Effector CD4-positive, alpha-beta T cell (primary cell): Measurements from ENCODE around the gene TUBB4B.
"Not testable (repeated sequence)": the region's sequence is repeated elsewhere in the genome, so short reads cannot be mapped to it uniquely, and the experiment has no call there.

Experiments
- DNase-seq: peaks from one replicate; pipeline ENCODE4 v3.0.0-alpha.2; 2020

TUBB4B gene

DNA sequence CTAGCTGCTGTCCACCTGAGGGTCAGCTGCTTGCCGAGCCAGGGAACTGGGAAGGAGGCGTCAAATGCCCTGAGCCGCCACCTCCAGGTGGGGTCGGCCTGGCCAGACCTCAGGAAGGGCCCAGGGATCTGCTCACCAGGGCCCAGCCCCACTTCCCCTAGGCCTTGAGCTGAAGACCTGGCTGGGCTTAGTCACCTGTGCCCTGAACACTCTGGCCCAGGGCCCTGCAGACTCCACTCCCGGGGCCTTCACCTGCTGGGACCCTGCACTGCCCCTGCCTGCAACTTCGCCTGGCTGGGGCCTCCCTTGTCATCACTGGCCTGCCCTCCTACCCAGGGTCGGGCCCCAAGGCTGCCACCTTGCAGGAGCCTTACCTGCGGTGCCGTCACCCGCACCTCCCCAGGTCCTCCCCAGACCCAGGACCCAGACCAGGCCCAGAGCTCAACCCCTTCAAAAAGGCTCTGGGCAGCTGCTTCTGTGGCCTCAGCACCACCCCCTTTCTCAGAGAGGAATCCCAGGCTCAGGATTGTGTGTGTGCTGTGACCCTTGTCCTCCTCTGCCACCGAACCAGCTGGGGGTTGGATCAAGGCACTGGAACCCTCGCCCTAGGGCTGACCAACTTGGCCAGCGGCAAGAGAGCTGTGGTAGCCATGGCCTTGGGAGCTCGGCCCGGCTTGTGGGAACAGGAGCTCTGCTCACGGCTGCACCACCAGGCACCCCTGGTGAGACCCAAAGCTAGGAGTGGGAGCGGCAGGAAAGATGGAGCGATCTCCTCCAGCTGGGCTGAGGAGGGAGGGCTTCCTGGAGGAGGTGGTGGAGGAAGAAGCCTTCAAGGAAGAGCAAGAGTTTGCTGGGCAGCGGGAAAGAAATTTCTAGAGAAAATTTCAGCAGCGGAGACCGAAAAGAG lies 12.9 kb downstream of the TUBB4B start:
- DNase-seq = no peak

GRCh38 chr9:137254624-137255447 lies 13.7 kb downstream of the TUBB4B start, which contains the start of gene NELFB:
NELFB (plus strand) TSS chr9:137255327.
- DNase-seq = peak; percentile 95

DNA sequence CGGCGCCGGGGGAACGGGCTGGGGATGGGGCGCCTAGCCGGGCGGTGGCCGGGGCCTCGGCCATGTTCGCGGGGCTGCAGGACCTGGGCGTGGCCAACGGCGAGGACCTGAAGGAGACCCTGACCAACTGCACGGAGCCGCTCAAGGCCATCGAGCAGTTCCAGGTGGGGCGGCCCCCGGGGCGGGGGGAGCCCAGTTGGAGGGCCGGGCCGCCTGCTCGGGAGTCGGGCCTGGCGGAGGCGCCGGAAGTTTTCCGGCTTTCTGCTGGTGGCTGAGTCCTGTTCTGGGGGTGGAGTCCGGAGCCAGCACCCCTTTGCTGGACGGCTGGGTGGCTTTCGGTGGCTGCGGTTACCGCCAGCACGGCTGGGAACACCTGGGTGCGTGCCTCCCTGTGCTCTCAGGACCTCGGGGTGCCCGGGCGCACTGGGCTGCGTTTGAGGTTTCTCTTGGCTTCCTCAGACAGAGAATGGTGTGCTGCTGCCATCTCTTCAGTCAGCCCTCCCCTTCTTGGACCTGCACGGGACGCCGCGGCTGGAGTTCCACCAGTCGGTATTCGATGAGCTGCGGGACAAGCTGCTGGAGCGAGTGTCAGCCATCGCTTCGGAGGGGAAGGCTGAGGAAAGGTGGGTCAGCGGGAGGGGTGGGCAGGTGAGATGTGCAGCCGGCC lies 14.5 kb downstream of the TUBB4B start:
- DNase-seq = no peak

DNA sequence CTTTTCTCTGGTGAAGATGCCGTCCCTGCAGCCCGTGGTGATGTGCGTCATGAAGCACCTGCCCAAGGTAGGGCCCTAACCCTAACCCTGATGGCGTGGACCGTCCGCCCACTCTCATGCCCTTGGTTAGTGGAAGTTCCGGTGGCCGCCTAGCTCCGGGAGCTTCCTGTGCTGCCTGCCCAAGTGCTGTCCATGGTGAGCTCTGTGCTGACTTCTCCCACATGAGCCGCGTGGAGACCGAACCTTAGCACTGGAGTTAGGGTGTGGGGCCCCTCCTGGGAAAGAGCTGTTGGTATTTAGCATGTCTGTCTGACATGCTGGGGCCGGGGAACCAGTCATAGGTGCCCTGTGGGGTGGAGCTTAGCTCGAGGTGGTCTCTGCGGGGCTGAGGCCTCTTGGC lies 15.3 kb downstream of the TUBB4B start:
- no peak for DNase-seq

DNA sequence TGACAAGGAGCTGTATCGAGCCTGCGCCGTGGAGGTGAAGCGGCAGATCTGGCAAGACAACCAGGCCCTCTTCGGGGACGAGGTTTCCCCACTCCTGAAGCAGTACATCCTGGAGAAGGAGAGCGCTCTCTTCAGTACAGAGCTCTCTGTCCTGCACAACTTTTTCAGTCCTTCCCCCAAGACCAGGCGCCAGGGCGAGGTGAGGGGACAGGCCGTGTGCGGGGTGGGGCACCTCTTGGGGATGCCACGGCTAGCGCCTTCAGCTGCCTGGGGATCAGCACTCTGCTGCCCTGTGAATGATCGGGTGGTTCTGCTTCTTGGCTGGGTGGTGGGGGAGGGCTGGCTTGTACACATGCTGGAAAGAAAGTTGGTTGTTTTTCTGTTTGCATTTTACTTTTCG lies 15.8 kb downstream of the TUBB4B start:
- DNase-seq = no peak

DNA sequence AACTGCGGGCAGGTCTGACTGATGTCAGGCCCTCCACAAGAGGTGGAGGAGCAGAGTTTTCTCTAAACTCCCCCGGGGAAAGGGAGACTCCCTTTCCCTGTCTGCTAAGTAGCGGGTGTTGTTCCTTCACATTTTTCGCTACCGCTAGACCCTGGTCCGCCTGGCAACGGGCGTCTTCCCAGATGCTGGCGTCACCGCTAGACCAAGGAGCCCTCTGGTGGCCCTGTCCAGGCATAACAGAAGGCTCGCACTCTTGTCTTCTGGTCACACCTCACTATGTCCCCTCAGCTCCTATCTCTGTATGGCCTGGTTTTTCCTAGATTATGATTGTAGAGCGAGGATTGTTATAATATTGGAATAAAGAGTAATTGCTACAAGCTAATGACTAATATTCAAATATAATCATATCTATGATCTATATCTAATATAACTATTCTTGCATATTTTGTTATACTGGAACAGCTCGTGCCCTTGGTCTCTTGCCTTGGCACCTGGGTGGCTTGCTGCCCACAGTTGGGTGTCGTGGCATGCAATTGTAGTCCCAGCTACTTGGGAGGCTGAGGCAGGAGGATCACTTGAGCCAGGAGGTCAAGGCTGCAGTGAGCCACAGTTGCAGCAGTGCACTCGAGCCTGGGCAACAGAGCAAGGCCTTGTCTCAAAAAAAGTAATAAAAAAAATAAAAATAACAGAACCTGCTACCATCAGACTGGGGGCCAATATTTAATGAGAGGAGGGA lies 21.3 kb downstream of the TUBB4B start:
- DNase-seq = not testable (repeated sequence)

DNA sequence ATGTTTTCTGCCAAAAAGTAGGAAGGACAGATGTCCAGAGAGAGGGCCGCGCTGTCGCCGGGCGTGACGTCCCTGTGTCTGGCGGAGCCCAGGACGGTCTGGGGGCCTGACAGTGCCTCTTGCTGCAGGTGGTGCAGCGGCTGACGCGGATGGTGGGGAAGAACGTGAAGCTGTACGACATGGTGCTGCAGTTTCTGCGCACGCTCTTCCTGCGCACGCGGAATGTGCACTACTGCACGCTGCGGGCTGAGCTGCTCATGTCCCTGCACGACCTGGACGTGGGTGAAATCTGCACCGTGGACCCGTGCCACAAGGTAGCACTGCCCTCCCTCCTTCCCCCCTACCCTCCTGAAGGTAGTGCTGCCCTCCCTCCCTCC lies 21.8 kb downstream of the TUBB4B start:
- no peak for DNase-seq

- no peak for DNase-seq
Measured at GRCh38 chr9:137263506-137263905, 22.4 kb downstream of the TUBB4B start.

DNA sequence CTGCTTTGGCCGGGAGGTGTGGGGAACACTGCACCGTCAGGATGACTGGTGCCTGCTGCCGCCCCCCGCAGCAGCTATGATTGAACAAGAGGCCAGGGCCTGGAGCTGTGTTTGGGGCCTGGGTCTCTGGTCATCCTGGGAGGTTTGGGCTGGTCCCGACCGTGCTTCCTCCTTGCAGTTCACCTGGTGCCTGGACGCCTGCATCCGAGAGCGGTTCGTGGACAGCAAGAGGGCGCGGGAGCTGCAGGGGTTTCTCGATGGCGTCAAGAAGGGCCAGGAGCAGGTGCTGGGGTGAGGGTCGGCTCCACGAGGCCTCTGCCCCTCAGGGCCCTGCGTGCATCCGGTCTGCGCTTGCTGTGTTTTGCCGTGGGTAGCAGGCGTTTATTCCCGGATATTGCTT lies 23.0 kb downstream of the TUBB4B start:
- no peak for DNase-seq

DNA sequence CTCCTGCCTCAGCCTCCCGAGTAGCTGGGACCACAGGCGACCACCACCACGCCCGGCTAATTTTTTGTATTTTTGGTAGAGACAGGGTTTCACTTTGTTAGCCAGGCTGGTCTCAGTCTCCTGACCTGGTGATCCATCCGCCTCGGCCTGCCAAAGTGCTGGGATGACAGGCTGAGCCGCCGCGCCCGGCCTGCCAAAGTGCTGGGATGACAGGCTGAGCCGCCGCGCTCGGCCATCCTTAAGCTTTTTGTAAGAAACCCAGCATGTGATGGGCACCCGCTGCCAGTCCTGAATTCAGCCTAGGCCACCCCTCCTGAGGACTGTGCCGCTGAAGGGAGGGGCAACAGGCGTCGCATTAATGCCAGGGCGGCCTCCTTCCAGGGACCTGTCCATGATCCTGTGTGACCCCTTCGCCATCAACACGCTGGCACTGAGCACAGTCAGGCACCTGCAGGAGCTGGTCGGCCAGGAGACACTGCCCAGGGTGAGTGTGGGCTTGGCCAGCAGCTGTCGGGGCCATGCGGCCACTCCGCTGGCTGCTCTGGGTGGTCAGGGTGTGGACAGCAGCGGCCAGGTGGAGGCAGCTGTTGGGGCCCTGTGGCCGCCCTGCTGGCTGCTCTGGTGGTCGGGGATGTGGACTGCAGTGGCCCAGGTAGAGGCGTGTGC lies 24.5 kb downstream of the TUBB4B start:
- no peak for DNase-seq

DNA sequence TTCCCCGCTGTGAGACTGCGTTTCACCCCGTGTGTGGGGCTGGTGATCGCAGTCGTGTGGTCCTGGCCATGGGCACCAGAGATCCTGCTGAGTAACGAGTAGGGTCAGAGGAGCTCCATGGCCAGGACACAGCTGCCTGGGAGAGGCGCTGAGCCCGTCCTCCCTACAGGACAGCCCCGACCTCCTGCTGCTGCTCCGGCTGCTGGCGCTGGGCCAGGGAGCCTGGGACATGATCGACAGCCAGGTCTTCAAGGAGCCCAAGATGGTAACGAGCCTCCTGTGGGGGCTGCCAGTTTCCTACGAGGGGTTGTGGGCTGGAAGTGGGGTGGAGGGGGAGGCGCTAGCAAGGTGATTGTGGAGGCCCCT lies 25.1 kb downstream of the TUBB4B start:
- DNase-seq = no peak

GRCh38 chr9:137266585-137267453 lies 25.7 kb downstream of the TUBB4B start:
- no peak for DNase-seq

GRCh38 chr9:137267933-137268355 lies 26.9 kb downstream of the TUBB4B start:
- DNase-seq = no peak

GRCh38 chr9:137268538-137269201 lies 27.6 kb downstream of the TUBB4B start:
- DNase-seq = no peak

GRCh38 chr9:137269231-137269772 lies 28.2 kb downstream of the TUBB4B start:
- no peak for DNase-seq

DNA sequence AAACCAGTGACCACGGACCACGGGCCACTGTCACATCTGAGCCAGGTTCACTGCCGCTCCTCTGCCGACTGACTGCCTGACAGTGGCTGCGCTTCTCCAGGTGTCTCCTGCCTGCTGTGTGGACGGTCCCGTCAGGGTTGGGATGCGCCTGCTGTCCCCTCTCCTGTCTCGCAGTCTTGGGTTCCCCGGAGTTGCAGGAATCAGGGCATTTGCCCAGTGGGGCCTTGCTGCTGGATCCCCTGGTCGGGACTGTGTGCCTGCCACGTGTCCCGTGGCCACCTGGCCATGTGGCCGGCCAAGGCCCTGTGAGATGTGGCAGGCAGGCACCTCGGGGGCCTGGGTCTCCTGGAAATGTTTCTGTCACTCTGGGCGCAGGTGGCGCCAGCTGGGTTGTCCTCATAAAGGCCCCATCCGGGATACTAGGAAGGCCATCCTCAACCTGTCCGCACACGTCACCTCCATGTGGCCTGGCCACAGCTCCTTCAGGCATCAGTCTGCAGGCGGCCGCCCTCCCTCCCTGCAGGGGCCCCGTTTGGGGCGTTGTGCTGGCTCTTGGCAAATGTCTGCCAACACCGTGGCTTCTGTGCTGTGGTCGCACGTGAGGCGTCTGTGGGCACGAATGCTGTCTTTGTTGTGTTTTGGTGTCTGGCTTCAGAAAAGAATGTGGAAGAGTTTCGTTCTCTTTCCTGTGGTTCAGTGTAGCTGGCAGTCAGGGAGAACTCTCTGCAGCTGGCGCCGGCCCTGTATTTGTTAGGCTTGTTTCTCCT lies 30.0 kb downstream of the TUBB4B start:
- no peak for DNase-seq

- no peak for DNase-seq
Measured at GRCh38 chr9:137271696-137272076, 30.6 kb downstream of the TUBB4B start.

GRCh38 chr9:137272241-137273094 lies 31.4 kb downstream of the TUBB4B start:
- DNase-seq = no peak
